ENCODE data around the gene CDKAL1. TPM values are rescaled to one million over a fixed set of nuclear protein-coding genes. Genes with fewer than 3 reads are reported as not detected.
A peak's percentile ranks its signal among the peaks of the same experiment; 100 is the strongest.
"Not testable (repeated sequence)": the region's sequence is repeated elsewhere in the genome, so short reads cannot be mapped to it uniquely, and the experiment has no call there.

The CDKAL1 gene
- total RNA-seq, 1 experiment from 2014 or later: 6.5 TPM

GRCh38 chr6:20800653-20801052, 266.4 kb downstream of the CDKAL1 start:
- H3K4me3 ChIP-seq: no peak overlapping the region
- no peaks in the 10 kb centered on the region for H3K27me3 ChIP-seq
- no peaks in the 10 kb centered on the region for H3K36me3 ChIP-seq
- no peak for DNase-seq
- H3K9me3 ChIP-seq: no peaks in the 10 kb centered on the region

- no peaks in the 10 kb centered on the region for H3K9me3 ChIP-seq
- H3K27me3 ChIP-seq: no peaks in the 10 kb centered on the region
- 0 out of 2 replicates have a peak, but pooled peaks cover 4% of the 10 kb centered on the region for H3K36me3 ChIP-seq
- no peak for DNase-seq
- H3K4me3 ChIP-seq: no peak overlapping the region
Observed at GRCh38 chr6:20801595-20801994, 267.3 kb downstream of the CDKAL1 start.

GRCh38 chr6:20802596-20802995, 268.3 kb downstream of the CDKAL1 start:
- Histone ChIP-seq H3K27me3 (no peaks in the 10 kb centered on the region), H3K36me3 (0 out of 2 replicates have a peak, but pooled peaks cover 4% of the 10 kb centered on the region), H3K4me3 (no peak overlapping the region), H3K9me3 (no peaks in the 10 kb centered on the region)
- DNase-seq: no peak

GRCh38 chr6:20805021-20805420, 270.8 kb downstream of the CDKAL1 start:
- no peak for DNase-seq
- no peaks in the 10 kb centered on the region for H3K27me3 ChIP-seq
- no peak overlapping the region for H3K4me3 ChIP-seq
- no peaks in the 10 kb centered on the region for H3K9me3 ChIP-seq
- H3K36me3 ChIP-seq: 0 out of 2 replicates have a peak, but pooled peaks cover 4% of the 10 kb centered on the region

- H3K9me3 ChIP-seq: no peaks in the 10 kb centered on the region
- H3K27me3 ChIP-seq: no peaks in the 10 kb centered on the region
- H3K4me3 ChIP-seq: no peak overlapping the region
- no peak for DNase-seq
- 0 out of 2 replicates have a peak, but pooled peaks cover 4% of the 10 kb centered on the region for H3K36me3 ChIP-seq
Observed at GRCh38 chr6:20806669-20807068, 272.4 kb downstream of the CDKAL1 start.

- DNase-seq: no peak
Observed at GRCh38 chr6:20808439-20808838, 274.2 kb downstream of the CDKAL1 start.

GRCh38 chr6:20808924-20809323, 274.7 kb downstream of the CDKAL1 start:
- Histone ChIP-seq H3K9me3 (no peaks in the 10 kb centered on the region), H3K27me3 (no peaks in the 10 kb centered on the region), H3K4me3 (no peak overlapping the region), H3K36me3 (0 out of 2 replicates have a peak, but pooled peaks cover 4% of the 10 kb centered on the region)
- no peak for DNase-seq

More at GRCh38 chr6:20808439-20808838, 274.2 kb downstream of the CDKAL1 start:
- H3K9me3 ChIP-seq: no peaks in the 10 kb centered on the region
- no peaks in the 10 kb centered on the region for H3K27me3 ChIP-seq
- H3K36me3 ChIP-seq: 0 out of 2 replicates have a peak, but pooled peaks cover 4% of the 10 kb centered on the region
- no peak overlapping the region for H3K4me3 ChIP-seq

GRCh38 chr6:20810727-20811108, 276.5 kb downstream of the CDKAL1 start:
- no peak for DNase-seq
- H3K36me3 ChIP-seq: 0 out of 2 replicates have a peak, but pooled peaks cover 4% of the 10 kb centered on the region
- no peaks in the 10 kb centered on the region for H3K9me3 ChIP-seq
- H3K4me3 ChIP-seq: no peak overlapping the region
- no peaks in the 10 kb centered on the region for H3K27me3 ChIP-seq

- 0 out of 2 replicates have a peak, but pooled peaks cover 4% of the 10 kb centered on the region for H3K36me3 ChIP-seq
- no peaks in the 10 kb centered on the region for H3K9me3 ChIP-seq
- H3K27me3 ChIP-seq: no peaks in the 10 kb centered on the region
- H3K4me3 ChIP-seq: no peak overlapping the region
- peak; percentile 49 for DNase-seq
Observed at GRCh38 chr6:20811109-20811761, 277.0 kb downstream of the CDKAL1 start.

- Histone ChIP-seq H3K27me3 (no peaks in the 10 kb centered on the region), H3K36me3 (no peaks in the 10 kb centered on the region), H3K4me3 (no peak overlapping the region), H3K9me3 (no peaks in the 10 kb centered on the region)
- no peak for DNase-seq
Observed at GRCh38 chr6:20812776-20813175, 278.5 kb downstream of the CDKAL1 start.

GRCh38 chr6:20814494-20814893, 280.2 kb downstream of the CDKAL1 start:
- H3K27me3 ChIP-seq: no peaks in the 10 kb centered on the region
- no peak overlapping the region for H3K4me3 ChIP-seq
- H3K36me3 ChIP-seq: no peaks in the 10 kb centered on the region
- no peak for DNase-seq
- H3K9me3 ChIP-seq: no peaks in the 10 kb centered on the region

GRCh38 chr6:20816126-20816525, 281.9 kb downstream of the CDKAL1 start:
- Histone ChIP-seq H3K4me3 (no peak overlapping the region), H3K36me3 (no peaks in the 10 kb centered on the region), H3K9me3 (no peaks in the 10 kb centered on the region), H3K27me3 (no peaks in the 10 kb centered on the region)
- no peak for DNase-seq

GRCh38 chr6:20817806-20818320, 283.6 kb downstream of the CDKAL1 start:
- Histone ChIP-seq H3K9me3 (no peaks in the 10 kb centered on the region), H3K36me3 (no peaks in the 10 kb centered on the region), H3K27me3 (no peaks in the 10 kb centered on the region), H3K4me3 (no peak overlapping the region)
- no peak for DNase-seq

- no peaks in the 10 kb centered on the region for H3K9me3 ChIP-seq
- H3K36me3 ChIP-seq: no peaks in the 10 kb centered on the region
- H3K27me3 ChIP-seq: no peaks in the 10 kb centered on the region
- no peak overlapping the region for H3K4me3 ChIP-seq
- no peak for DNase-seq
Observed at GRCh38 chr6:20819774-20820400, 285.6 kb downstream of the CDKAL1 start.

- Histone ChIP-seq H3K4me3 (no peak overlapping the region), H3K36me3 (no peaks in the 10 kb centered on the region), H3K27me3 (no peaks in the 10 kb centered on the region), H3K9me3 (no peaks in the 10 kb centered on the region)
- DNase-seq: no peak
Observed at GRCh38 chr6:20826378-20826777, 292.1 kb downstream of the CDKAL1 start.

- H3K36me3 ChIP-seq: no peaks in the 10 kb centered on the region
- H3K4me3 ChIP-seq: no peak overlapping the region
- H3K9me3 ChIP-seq: no peaks in the 10 kb centered on the region
- no peak for DNase-seq
- H3K27me3 ChIP-seq: no peaks in the 10 kb centered on the region
Observed at GRCh38 chr6:20827798-20828197, 293.5 kb downstream of the CDKAL1 start.

GRCh38 chr6:20830576-20830975, 296.3 kb downstream of the CDKAL1 start:
- Histone ChIP-seq H3K4me3 (no peak overlapping the region), H3K9me3 (no peaks in the 10 kb centered on the region), H3K27me3 (no peaks in the 10 kb centered on the region), H3K36me3 (no peaks in the 10 kb centered on the region)
- no peak for DNase-seq

- not testable (repeated sequence) for H3K9me3 ChIP-seq, H3K27me3 ChIP-seq, H3K36me3 ChIP-seq, H3K4me3 ChIP-seq, DNase-seq
Observed at GRCh38 chr6:20831251-20831650, 297.0 kb downstream of the CDKAL1 start.
